IMR-90 (cell line): Measurements from ENCODE around the gene DNAJC11. TPM values are rescaled to one million over a fixed set of nuclear protein-coding genes. Genes with fewer than 3 reads are reported as not detected.
A peak's percentile ranks its signal among the peaks of the same experiment; 100 is the strongest.

ENCODE experiments used
- ATAC-seq: fragments of 200-7000 bp; cut with Tn5 transposase; 2 replicates; pipeline ENCODE4 v1.9.1; 2020; ENCODE audit warnings: low read depth, mild to moderate bottlenecking, moderate library complexity
- BruUV-seq: library from RNA; stranded (reverse); fragments of 400-500 nt; replicated peaks from 2 replicates; lab custom pipeline; 2021; lab: Mats Ljungman, UMichigan
- CTCF ChIA-PET: fragments of 300-600 bp; formaldehyde crosslinking; extraction: SDS; loops from one replicate; lab custom pipeline; 2021; ENCODE audit warnings: antibody characterized with exemption; lab: Yijun Ruan, JAX
- POLR2A ChIA-PET: fragments of 300-600 bp; sonication (Branson Sonifier 250); formaldehyde crosslinking; loops from one replicate; lab custom pipeline; 2022; ENCODE audit warnings: antibody characterized with exemption; ENCODE audit not compliant: unreplicated experiment; lab: Charles Lee
- DNase-seq: peaks from one replicate; pipeline ENCODE4 v3.0.0; 2013
- H2AFZ ChIP-seq: replicated peaks from 2 replicates; pipeline ENCODE3; 2013; ENCODE audit warnings: low read length, mild to moderate bottlenecking; ENCODE audit not compliant: poor library complexity
- H2AK5ac ChIP-seq: 2 replicates; pipeline ENCODE4 v1.6.1; 2013; ENCODE audit warnings: low read depth, low read length, inconsistent platforms
- H2AK9ac ChIP-seq: replicated peaks from 2 replicates; pipeline ENCODE3; 2013; ENCODE audit warnings: mild to moderate bottlenecking, low read depth, low read length, moderate library complexity; ENCODE audit not compliant: poor library complexity
- H2BK120ac ChIP-seq: 2 replicates; pipeline ENCODE4 v1.6.1; 2013; ENCODE audit warnings: low read depth, low read length, inconsistent platforms
- H2BK15ac ChIP-seq: 3 replicates; pipeline ENCODE4 v1.6.1; 2013; ENCODE audit warnings: low read depth, low read length, inconsistent platforms
- H2BK20ac ChIP-seq: 2 replicates; pipeline ENCODE4 v1.6.1; 2013; ENCODE audit warnings: low read depth, mild to moderate bottlenecking, inconsistent platforms, low read length, moderate library complexity
- H2BK5ac ChIP-seq: 2 replicates; pipeline ENCODE4 v1.6.1; 2013; ENCODE audit warnings: mild to moderate bottlenecking, low read depth, low read length, inconsistent platforms; ENCODE audit not compliant: poor library complexity, severe bottlenecking
- H3K14ac ChIP-seq: replicated peaks from 2 replicates; pipeline ENCODE4 v1.6.1; 2013; ENCODE audit warnings: low read depth, low read length, inconsistent platforms
- H3K18ac ChIP-seq: 2 replicates; pipeline ENCODE4 v1.6.1; 2013; ENCODE audit warnings: low read depth, low read length, control low read depth
- H3K23ac ChIP-seq: 2 replicates; pipeline ENCODE4 v1.6.1; 2013; ENCODE audit warnings: low read depth, low read length, inconsistent platforms
- H3K27ac ChIP-seq: 2 replicates; pipeline ENCODE4 v1.5.1; 2013; ENCODE audit warnings: mild to moderate bottlenecking, control low read depth, low read length; ENCODE audit not compliant: insufficient read depth
- H3K27me3 ChIP-seq: 2 replicates; pipeline ENCODE4 v1.6.1; 2013; ENCODE audit warnings: low read length; ENCODE audit not compliant: control insufficient read depth, insufficient read depth
- H3K36me3 ChIP-seq: 2 replicates; pipeline ENCODE4 v1.6.1; 2013; ENCODE audit warnings: low read length, mixed read lengths; ENCODE audit not compliant: control insufficient read depth, insufficient read depth
- H3K4ac ChIP-seq: 2 replicates; pipeline ENCODE4 v1.6.1; 2013; ENCODE audit warnings: low read depth, low read length, inconsistent platforms
- H3K4me1 ChIP-seq: 2 replicates; pipeline ENCODE4 v1.6.1; 2013; ENCODE audit warnings: low read length, mixed read lengths; ENCODE audit not compliant: control insufficient read depth, insufficient read depth
- H3K4me2 ChIP-seq: 2 replicates; pipeline ENCODE4 v1.6.1; 2013; ENCODE audit warnings: low read depth, mild to moderate bottlenecking, control low read depth, low read length, moderate library complexity
- H3K4me3 ChIP-seq: 2 replicates; pipeline ENCODE4 v1.5.1; 2013; ENCODE audit warnings: low read depth, mild to moderate bottlenecking, control low read depth, low read length, moderate library complexity; ENCODE audit not compliant: insufficient read depth
- H3K56ac ChIP-seq: 2 replicates; pipeline ENCODE4 v1.6.1; 2013; ENCODE audit warnings: low read length, inconsistent platforms; ENCODE audit not compliant: insufficient read depth; ENCODE audit errors: extremely low read depth
- H3K79me1 ChIP-seq, 2 experiments: 2 replicates each; pipeline ENCODE4 v1.6.1; 2013; ENCODE audit warnings: low read length in 2 of 2, inconsistent platforms in 1 of 2, low read depth in 1 of 2
- H3K9ac ChIP-seq: 2 replicates; pipeline ENCODE4 v1.6.1; 2013; ENCODE audit warnings: low read depth, low read length, control low read depth
- H3K9me1 ChIP-seq: 2 replicates; pipeline ENCODE4 v1.6.1; 2013; ENCODE audit warnings: low read length, inconsistent platforms; ENCODE audit not compliant: insufficient read depth
- H3K9me3 ChIP-seq: 2 replicates; pipeline ENCODE4 v1.6.1; 2013; ENCODE audit warnings: low read length; ENCODE audit not compliant: control insufficient read depth, insufficient read depth
- H4K20me1 ChIP-seq: 2 replicates; pipeline ENCODE4 v1.6.1; 2013; ENCODE audit warnings: low read length, inconsistent platforms; ENCODE audit not compliant: insufficient read depth
- H4K5ac ChIP-seq: 2 replicates; pipeline ENCODE4 v1.6.1; 2013; ENCODE audit warnings: mild to moderate bottlenecking, low read depth, low read length, control low read depth
- H4K8ac ChIP-seq, 2 experiments: 2 replicates each; pipeline ENCODE4 v1.6.1; 2013; ENCODE audit warnings: low read depth in 2 of 2, low read length in 2 of 2, control low read depth in 1 of 2, inconsistent platforms in 1 of 2
- H4K91ac ChIP-seq: 2 replicates; pipeline ENCODE4 v1.6.1; 2013; ENCODE audit warnings: low read depth, low read length, inconsistent platforms; ENCODE audit not compliant: insufficient read depth
- BHLHE40 ChIP-seq: fragments of 150-350 bp; IDR thresholded peaks from 2 replicates; pipeline ENCODE4 v1.6.1; 2016; ENCODE audit warnings: mild to moderate bottlenecking, low read depth, low read length
- FOS ChIP-seq: fragments of 150-350 bp; IDR thresholded peaks from 2 replicates; pipeline ENCODE4 v1.6.1; 2016; ENCODE audit warnings: low read depth, low read length
- MAFK ChIP-seq: IDR thresholded peaks from 2 replicates; pipeline ENCODE4 v1.6.1; 2012; ENCODE audit warnings: low read depth, low read length, improper control_type of control experiment
- RCOR1 ChIP-seq: IDR thresholded peaks from 2 replicates; pipeline ENCODE4 v1.6.1; 2012; ENCODE audit warnings: mild to moderate bottlenecking, low read length, improper control_type of control experiment; ENCODE audit not compliant: insufficient replicate concordance
- SMC3 ChIP-seq: fragments of 150-350 bp; IDR thresholded peaks from 2 replicates; pipeline ENCODE4 v1.6.1; 2016; ENCODE audit warnings: low read depth, mild to moderate bottlenecking, antibody characterized with exemption, low read length, moderate library complexity
- WGBS, 2 experiments: methylation state at CpG; one replicate each; pipeline versions ENCODE4 v1.1.5 to v1.1.7; 2013; ENCODE audit warnings: missing lambda C conversion rate in 2 of 2; ENCODE audit not compliant: insufficient read length in 1 of 2; ENCODE audit errors: extremely low coverage in 2 of 2; 5-methylcytosine and 5-hydroxymethylcytosine counted together
- dilution Hi-C: fragments of 300-500 bp; cut with HindIII; formaldehyde crosslinking; loops from one replicate; pipeline ENCODE4 v1.14.3; 2018; ENCODE audit warnings: low sequenced_read_pairs; ENCODE audit not compliant: unreplicated experiment
- in situ Hi-C: fragments of 300-500 bp; cut with MboI; formaldehyde crosslinking; loops from 3 replicates; pipeline ENCODE4 v1.14.3; 2019; ENCODE audit warnings: low sequenced_read_pairs, inconsistent platforms, mixed read lengths
- intact Hi-C: fragments of 100-400 bp; cut with micrococcal nuclease; formaldehyde crosslinking; loops from 2 replicates; pipeline ENCODE4 v1.10.0; 2022
- polyA plus RNA-seq, 3 experiments: library from polyadenylated mRNA; depleted of rRNA; stranded (reverse); fragments of >200 nt; gene quantifications; 2 replicates each; pipeline ENCODE4 v1.2.3, GENCODE V29; 2012; ENCODE audit warnings: low replicate concordance in 1 of 3
- total RNA-seq: library from RNA; depleted of rRNA; stranded (reverse); fragments of >200 nt; gene quantifications from 2 replicates; pipeline ENCODE4 v1.2.3, GENCODE V29; 2012
- TF ChIP-seq, protein P1 (sequence below): fragments of 150-350 bp; IDR thresholded peaks from 2 replicates; pipeline ENCODE4 v1.6.1; 2017; ENCODE audit warnings: mild to moderate bottlenecking, antibody characterized with exemption, low read length, low read depth
- TF ChIP-seq, protein P2 (sequence below): conservative IDR thresholded peaks from 2 replicates; pipeline ENCODE4 v1.5.1; 2012; ENCODE audit warnings: mild to moderate bottlenecking, low read depth, low read length, improper control_type of control experiment
- TF ChIP-seq, protein P3 (sequence below): fragments of 150-350 bp; IDR thresholded peaks from 2 replicates; pipeline ENCODE4 v1.6.1; 2016; ENCODE audit warnings: low read depth, mild to moderate bottlenecking, low read length, moderate library complexity, borderline replicate concordance

The DNAJC11 gene
- total and polyA plus RNA-seq, 2 of the 4 experiments (the other 2 are of a cell fraction), result 38.7 to 48.5 TPM

DNA sequence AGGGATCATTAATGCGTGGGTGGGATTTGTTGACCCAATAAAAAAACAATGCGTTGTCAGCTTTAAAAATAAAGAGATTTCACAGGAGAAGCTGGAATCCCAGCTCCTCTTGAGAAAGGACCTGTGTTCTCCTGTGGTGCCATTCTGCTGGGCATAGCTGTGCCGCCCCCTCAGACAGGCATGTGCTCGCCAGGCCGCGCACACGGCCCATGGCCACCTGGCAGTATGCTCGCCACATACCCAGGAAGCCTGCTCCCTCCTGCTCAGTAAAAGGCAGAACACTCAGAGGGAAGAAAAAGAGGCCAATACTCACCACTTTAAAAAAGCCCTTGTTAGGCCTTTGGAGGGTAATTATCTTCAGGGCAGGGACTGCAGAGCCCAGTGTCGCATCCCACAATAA lies 63.8 kb downstream of the DNAJC11 start:
- no peak overlapping the region for H2BK5ac ChIP-seq
- peak overlapping the region; percentile 70 for H2AFZ ChIP-seq
- H3K27ac ChIP-seq, result no peak overlapping the region
- H3K9me1 ChIP-seq, result peaks cover 2% of the 10 kb centered on the region; the same call in 1 of the 2 replicates
- ATAC-seq (no peak), DNase-seq (no peak)
- BruUV-seq, result no TSS peak
- dilution Hi-C loops (no loop called here), intact Hi-C loops (loop anchor here (5.0 kb wide), 1 partner anchor 1010 kb away; no protein-coding TSS in a partner anchor), in situ Hi-C loops (no loop called here)
- H3K23ac ChIP-seq, result no peak overlapping the region
- no peak overlapping the region for H3K9ac ChIP-seq
- CTCF ChIA-PET, result no interaction called here
- H2AK5ac ChIP-seq, result no peak overlapping the region
- POLR2A ChIA-PET, result no interaction called here
- peaks cover 2% of the 10 kb centered on the region; the same call in 1 of the 2 replicates for H3K4me1 ChIP-seq
- H4K91ac ChIP-seq, result no peak overlapping the region
- H3K79me1 ChIP-seq, result peaks cover 0 to 8% of the 10 kb centered on the region in 2 experiments; a peak in 1 of 4 replicates
- no peak overlapping the region for H3K18ac ChIP-seq
- H3K4ac ChIP-seq, result no peak overlapping the region
- H3K27me3 ChIP-seq, result no peaks in the 10 kb centered on the region
- H3K14ac ChIP-seq, result no peak overlapping the region
- H2BK15ac ChIP-seq, result no peak overlapping the region
- H4K5ac ChIP-seq, result no peak overlapping the region
- no peak overlapping the region for H2BK20ac ChIP-seq
- no peak overlapping the region for H3K4me3 ChIP-seq
- no peak overlapping the region for H2BK120ac ChIP-seq
- TF ChIP-seq RCOR1, result no peak
- TF ChIP-seq MAFK, result no peak
- no peak for TF ChIP-seq SMC3
- TF ChIP-seq, protein P1, sequence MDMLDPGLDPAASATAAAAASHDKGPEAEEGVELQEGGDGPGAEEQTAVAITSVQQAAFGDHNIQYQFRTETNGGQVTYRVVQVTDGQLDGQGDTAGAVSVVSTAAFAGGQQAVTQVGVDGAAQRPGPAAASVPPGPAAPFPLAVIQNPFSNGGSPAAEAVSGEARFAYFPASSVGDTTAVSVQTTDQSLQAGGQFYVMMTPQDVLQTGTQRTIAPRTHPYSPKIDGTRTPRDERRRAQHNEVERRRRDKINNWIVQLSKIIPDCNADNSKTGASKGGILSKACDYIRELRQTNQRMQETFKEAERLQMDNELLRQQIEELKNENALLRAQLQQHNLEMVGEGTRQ, result no peak
- TF ChIP-seq BHLHE40, result no peak
- TF ChIP-seq, protein P2, sequence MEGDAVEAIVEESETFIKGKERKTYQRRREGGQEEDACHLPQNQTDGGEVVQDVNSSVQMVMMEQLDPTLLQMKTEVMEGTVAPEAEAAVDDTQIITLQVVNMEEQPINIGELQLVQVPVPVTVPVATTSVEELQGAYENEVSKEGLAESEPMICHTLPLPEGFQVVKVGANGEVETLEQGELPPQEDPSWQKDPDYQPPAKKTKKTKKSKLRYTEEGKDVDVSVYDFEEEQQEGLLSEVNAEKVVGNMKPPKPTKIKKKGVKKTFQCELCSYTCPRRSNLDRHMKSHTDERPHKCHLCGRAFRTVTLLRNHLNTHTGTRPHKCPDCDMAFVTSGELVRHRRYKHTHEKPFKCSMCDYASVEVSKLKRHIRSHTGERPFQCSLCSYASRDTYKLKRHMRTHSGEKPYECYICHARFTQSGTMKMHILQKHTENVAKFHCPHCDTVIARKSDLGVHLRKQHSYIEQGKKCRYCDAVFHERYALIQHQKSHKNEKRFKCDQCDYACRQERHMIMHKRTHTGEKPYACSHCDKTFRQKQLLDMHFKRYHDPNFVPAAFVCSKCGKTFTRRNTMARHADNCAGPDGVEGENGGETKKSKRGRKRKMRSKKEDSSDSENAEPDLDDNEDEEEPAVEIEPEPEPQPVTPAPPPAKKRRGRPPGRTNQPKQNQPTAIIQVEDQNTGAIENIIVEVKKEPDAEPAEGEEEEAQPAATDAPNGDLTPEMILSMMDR, result no peak
- TF ChIP-seq, protein P3, sequence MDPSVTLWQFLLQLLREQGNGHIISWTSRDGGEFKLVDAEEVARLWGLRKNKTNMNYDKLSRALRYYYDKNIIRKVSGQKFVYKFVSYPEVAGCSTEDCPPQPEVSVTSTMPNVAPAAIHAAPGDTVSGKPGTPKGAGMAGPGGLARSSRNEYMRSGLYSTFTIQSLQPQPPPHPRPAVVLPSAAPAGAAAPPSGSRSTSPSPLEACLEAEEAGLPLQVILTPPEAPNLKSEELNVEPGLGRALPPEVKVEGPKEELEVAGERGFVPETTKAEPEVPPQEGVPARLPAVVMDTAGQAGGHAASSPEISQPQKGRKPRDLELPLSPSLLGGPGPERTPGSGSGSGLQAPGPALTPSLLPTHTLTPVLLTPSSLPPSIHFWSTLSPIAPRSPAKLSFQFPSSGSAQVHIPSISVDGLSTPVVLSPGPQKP, result no peak
- TF ChIP-seq FOS, result no peak
- peaks cover 11% of the 10 kb centered on the region; the same call in 1 of the 2 replicates for H4K20me1 ChIP-seq
- H3K4me2 ChIP-seq, result no peak overlapping the region
- H3K9me3 ChIP-seq, result no peaks in the 10 kb centered on the region
- no peak overlapping the region for H3K56ac ChIP-seq
- H4K8ac ChIP-seq, result no peak overlapping the region; a peak in 1 of 4 replicates
- peaks cover 64% of the 10 kb centered on the region for H3K36me3 ChIP-seq
- peak overlapping the region; percentile 81 for H2AK9ac ChIP-seq
- 100% methylated on average over 2 of the region's 9 CpGs; no CpG with 5 or more reads in 1 of the 2 experiments for WGBS, 2 experiments
